ENCODE results near the gene TLCD1. TPM values are rescaled to one million over a fixed set of nuclear protein-coding genes. Genes with fewer than 3 reads are reported as not detected.
A peak's percentile ranks its signal among the peaks of the same experiment; 100 is the strongest.

TLCD1 gene
- total and polyA plus RNA-seq, 2 donors (not counting 1 experiment from before 2014, with no cell fraction given), result 0.49 to 3.1 TPM

DNA sequence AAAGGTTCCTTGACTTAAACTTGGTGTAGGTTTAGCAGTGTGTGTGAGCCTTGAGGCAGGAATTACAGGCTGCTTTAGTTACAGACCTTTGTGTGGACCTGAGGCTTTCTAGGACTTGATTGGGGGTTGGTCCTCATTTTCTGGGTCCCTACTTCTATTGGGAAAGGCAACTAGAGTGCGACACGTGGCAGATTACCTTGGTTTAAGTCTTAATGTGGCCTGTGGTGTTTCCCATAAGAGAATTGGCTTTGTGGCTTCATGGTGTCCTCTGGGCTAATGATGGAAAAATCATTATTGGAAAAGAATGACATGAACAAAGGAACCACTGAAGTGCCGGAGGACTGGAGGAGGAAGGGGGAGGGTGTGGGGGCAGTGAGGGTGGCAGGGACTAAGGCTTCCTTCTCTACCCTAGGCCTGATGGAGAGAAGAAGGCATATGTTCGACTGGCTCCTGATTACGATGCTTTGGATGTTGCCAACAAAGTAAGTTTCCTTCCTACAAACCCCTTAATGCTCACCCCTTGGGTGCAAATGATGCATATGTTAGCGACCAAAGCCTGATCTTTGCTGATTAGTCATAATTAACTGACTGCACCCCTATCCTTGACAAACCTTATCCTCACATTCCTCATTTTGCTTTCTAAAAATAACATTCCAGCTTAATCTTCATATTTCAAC lies 2.7 kb downstream of the TLCD1 start:
- H3K4me2 ChIP-seq (replicated peaks; ENCODE audit: low read depth, low read length, poor library complexity, severe bottlenecking), result no peak overlapping the region
- H3K9me3 ChIP-seq (ENCODE audit: control extremely low read depth in 1 of 3, control insufficient read depth in 2 of 3, insufficient read depth in 1 of 3, low read length in 2 of 3), result no peaks in the 10 kb centered on the region
- no peak overlapping the region for H2AFZ ChIP-seq (ENCODE audit: insufficient read depth, low read depth, low read length, poor library complexity, severe bottlenecking)
- intact Hi-C loops (cut with micrococcal nuclease), result no loop called here
- H3K4me1 ChIP-seq (ENCODE audit: control insufficient read depth in 2 of 2, insufficient read depth in 2 of 2, low read length in 2 of 2), result peaks cover 48 to 71% of the 10 kb centered on the region in 2 donors
- Mint-ChIP-seq H3K4me3 (peak overlapping the region; percentile 19), H3K27ac (peak overlapping the region; percentile 70), H3K9me3 (ENCODE audit: insufficient read depth) (no peaks in the 10 kb centered on the region), H3K4me1 (peaks cover 80% of the 10 kb centered on the region), H3K27me3 (no peaks in the 10 kb centered on the region)
- H3K4me3 ChIP-seq (ENCODE audit: control extremely low read depth in 1 of 5, extremely low read depth in 1 of 5, insufficient read depth in 1 of 5, low read depth in 2 of 5, low read length in 4 of 5), result no peak overlapping the region
- WGBS (ENCODE audit: insufficient coverage), result 82% methylated on average over 4 of the region's 6 CpGs
- peaks cover 27% of the 10 kb centered on the region for H3K79me2 ChIP-seq (ENCODE audit: control insufficient read depth, insufficient read depth, low read length)
- peaks cover 0 to 39% of the 10 kb centered on the region in 2 experiments for H3K36me3 ChIP-seq (replicated peaks in 1 of 2; ENCODE audit: control extremely low read depth in 1 of 2, control insufficient read depth in 1 of 2, extremely low read depth in 1 of 2, insufficient read depth in 2 of 2, low read length in 1 of 2)
- no peak overlapping the region for H3K9ac ChIP-seq (ENCODE audit: low read length)
- ChIA-PET POLR2A (interaction anchor here (13.3 kb wide), 1 partner anchor 22 kb away, joined by 511 read pairs; the partner anchor contains the start of gene TRAF4), CTCF (interaction anchor here (0.7 to 15.9 kb wide), 2 partner anchors 23 to 175 kb away, joined by 3 to 1020 read pairs; partner anchors contain the start of gene TRAF4)
- no peak for ATAC-seq (ENCODE audit: low read depth)
- no peak for DNase-seq
- peaks cover 56% of the 10 kb centered on the region for H4K20me1 ChIP-seq (ENCODE audit: control insufficient read depth, insufficient read depth, low read length, poor library complexity, severe bottlenecking)
- H3K27me3 ChIP-seq (replicated peaks in 1 of 4; ENCODE audit: control extremely low read depth in 1 of 4, control insufficient read depth in 3 of 4, insufficient read depth in 4 of 4, low read length in 3 of 4), result no peaks in the 10 kb centered on the region
- TF ChIP-seq EZH2 (IDR thresholded peaks at IDR 0.05; ENCODE audit: borderline replicate concordance, insufficient read depth, low read depth, low read length, poor library complexity, severe bottlenecking), result no peak
- TF ChIP-seq, protein P1, sequence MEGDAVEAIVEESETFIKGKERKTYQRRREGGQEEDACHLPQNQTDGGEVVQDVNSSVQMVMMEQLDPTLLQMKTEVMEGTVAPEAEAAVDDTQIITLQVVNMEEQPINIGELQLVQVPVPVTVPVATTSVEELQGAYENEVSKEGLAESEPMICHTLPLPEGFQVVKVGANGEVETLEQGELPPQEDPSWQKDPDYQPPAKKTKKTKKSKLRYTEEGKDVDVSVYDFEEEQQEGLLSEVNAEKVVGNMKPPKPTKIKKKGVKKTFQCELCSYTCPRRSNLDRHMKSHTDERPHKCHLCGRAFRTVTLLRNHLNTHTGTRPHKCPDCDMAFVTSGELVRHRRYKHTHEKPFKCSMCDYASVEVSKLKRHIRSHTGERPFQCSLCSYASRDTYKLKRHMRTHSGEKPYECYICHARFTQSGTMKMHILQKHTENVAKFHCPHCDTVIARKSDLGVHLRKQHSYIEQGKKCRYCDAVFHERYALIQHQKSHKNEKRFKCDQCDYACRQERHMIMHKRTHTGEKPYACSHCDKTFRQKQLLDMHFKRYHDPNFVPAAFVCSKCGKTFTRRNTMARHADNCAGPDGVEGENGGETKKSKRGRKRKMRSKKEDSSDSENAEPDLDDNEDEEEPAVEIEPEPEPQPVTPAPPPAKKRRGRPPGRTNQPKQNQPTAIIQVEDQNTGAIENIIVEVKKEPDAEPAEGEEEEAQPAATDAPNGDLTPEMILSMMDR (IDR thresholded peaks at IDR 0.05), result no peak
- peak overlapping the region in 1 of 2 donors; percentile 8 for H3K27ac ChIP-seq (ENCODE audit: low read length in 2 of 2)
